Amniotic stem cell (primary cell): ENCODE measurements around the gene PRMT2.

Experiments
- DNase-seq: peaks from one replicate; lab custom pipeline; 2025; lab: John Stamatoyannopoulos, UW

The PRMT2 gene

DNA sequence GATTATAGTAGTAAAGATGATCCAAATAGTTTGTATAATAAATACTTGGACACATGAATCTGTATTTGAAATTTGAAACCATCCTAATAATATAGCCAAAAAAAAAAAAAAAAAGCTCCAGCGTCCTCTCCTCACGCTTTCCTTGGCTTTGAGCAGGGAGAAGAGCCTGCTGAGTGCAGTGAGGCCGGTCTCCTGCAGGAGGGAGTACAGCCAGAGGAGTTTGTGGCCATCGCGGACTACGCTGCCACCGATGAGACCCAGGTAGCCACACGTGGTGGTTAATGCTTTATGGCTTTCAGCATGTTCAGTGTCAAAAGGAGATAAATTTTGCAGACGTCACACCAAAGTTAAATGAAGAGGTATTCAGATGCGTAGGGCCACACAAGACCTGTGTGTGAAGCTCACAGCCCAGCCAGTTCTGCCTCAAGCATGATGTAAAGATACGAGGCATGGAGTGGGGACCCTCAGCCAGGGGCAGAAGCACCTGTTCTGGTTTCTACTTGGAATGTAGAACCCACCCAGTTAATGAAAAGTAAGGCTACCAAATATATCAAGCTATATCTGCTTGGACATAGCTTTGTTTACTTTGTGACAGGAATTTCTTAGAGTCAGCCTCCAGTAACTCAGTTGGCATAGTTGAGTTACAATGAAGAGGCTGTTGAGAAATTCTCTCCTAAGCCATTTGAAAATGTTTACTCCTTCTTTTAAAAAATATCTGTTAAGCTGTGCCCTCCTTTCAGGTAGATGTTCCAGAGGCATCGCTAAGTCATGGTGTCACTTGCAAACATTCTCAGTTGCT is 8.1 kb downstream of the PRMT2 start:
- DNase-seq: no peak

DNA sequence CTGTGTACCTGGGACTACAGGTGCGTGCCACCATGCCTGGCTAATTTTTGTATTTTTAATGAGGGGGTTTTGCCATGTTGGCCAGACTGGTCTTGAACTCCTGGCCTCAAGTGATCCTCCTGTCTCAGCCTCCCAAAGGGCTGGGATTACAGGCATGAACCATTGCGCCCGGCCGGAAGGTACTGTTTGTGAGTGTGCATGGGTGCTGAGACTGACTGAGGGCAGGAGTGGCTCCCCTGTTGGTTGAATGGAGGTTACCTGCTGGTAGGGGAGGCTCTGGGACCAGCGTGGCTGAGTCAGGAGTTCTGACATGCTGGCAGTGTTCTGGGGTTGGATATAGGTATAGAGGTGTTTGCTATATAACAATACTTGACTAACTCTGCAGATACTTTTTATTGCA is 10.4 kb downstream of the PRMT2 start:
- DNase-seq: no peak

DNA sequence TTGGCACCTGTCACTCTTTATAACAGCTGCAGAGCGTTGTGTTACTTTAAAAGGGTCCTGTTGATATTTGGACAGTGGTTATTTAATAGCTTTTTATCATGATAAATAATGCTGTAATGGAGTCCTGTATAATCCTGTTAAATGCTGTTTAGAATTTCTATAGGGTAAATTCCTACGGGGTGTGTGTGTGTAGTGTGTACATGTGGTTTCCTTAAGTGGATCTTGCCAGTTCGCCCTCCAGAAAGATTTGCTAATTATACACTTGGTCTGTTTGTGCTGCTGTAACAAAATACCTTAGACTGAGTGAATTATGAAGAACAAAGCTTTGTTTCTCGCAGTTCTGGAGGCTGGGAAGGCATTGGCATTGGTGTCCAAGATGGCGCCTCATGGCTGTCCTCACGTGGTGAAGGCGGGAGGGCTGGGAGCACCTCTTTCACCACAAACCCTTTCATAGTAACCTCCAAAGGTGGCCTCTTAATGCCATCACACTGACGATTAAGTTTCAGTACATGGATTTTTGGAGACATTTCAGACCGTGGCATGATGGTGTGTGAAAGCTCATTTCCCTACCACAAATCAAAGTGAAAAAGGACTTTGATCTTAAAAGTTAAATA is 11.2 kb downstream of the PRMT2 start:
- DNase-seq: no peak

DNA sequence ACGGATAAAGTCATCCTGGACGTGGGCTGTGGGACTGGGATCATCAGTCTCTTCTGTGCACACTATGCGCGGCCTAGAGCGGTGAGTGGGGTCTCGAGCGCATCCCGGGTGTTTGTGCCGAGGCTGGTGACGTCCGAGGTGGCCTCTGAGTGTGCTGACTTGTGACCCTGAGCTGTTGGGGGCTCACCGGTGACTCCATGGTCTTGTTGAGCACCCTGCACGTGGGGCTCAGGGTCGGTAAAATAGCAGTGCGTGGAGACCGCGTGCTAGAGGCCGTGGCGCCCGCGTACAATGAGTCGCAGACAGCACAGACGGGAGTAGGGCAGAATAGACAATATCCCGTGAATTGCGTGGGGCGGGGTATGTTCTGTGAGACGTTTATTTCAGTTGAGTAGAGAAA is 13.1 kb downstream of the PRMT2 start:
- DNase-seq: no peak

DNA sequence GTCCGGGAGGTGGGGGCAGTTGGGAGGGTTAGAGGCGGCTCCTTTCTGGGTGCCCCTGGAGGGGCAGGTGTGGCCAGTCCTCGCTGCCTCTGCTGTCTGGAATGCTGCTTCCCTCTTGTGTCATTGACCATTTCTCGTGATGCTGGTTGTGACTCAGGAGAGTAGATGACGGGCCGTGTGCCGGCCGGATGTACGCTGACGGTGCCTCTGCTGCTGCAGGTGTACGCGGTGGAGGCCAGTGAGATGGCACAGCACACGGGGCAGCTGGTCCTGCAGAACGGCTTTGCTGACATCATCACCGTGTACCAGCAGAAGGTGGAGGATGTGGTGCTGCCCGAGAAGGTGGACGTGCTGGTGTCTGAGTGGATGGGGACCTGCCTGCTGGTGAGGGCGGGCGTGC is 13.9 kb downstream of the PRMT2 start:
- DNase-seq: no peak

DNA sequence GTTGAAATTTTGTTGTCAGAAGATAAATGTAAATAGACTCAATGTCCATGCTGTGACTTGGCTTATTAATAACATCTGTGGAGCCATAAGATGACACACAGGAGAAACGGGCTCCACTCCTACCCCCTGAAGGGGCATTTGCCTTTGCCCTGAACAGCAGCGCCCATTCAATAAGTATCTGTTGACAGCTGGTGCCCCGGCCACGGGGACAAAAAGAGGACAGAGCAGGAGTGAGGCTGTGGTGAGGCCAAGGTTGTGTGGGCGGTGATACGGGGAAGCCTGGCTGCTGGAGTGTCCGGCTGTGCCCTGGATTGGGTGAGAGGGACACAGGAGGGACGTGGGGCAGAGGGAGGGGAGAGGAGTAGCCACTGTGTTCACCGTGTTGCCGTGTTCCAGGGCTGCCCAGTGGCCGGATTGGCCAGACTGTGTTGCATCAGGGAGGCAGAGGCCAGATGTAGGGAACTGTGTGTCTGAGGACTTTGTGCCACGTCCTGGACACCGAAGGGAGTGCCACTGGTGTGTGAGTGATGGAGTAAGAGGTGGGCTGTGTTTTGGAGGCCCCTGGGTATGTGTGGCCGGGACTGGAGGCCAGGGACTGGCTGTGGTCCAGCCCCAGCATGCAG is 15.1 kb downstream of the PRMT2 start:
- no peak for DNase-seq

DNA sequence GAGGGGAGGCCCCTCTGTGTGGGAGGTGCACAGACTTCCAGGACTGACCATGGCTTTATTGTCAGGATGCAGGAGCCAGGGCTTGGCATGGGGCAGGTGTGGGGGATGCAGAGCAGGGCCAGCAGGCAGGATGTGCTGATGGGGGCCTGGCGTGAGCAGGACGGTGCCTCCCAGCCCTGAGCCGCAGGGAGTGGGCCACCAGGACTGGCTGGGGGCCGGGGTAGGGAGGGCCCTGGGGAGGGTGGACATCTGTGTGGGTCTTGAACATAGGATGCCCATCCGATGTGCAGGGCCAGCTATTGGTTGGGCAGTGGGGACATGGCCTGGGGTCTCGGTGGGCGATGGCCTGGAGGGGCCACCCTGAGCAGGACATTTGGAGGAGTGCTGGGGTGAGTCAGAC is 15.6 kb downstream of the PRMT2 start:
- no peak for DNase-seq

DNA sequence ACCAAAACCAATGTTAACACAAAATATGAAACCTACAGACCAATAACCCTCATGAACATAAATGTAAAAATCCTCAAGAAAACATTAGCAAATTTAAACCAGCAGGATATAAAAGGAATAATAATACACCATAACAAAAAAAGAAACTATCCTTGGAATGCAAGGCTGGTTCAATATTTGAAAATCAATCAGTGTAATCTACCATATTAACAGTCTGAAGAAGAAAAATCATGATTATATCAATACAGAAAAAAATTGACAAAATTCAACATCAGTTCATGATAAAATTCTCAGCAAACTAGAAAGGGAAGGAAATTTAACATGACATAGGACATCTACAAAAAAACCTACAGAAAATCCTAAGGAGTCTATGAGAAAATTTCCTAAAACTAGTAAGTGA is 19.8 kb downstream of the PRMT2 start:
- no peak for DNase-seq

DNA sequence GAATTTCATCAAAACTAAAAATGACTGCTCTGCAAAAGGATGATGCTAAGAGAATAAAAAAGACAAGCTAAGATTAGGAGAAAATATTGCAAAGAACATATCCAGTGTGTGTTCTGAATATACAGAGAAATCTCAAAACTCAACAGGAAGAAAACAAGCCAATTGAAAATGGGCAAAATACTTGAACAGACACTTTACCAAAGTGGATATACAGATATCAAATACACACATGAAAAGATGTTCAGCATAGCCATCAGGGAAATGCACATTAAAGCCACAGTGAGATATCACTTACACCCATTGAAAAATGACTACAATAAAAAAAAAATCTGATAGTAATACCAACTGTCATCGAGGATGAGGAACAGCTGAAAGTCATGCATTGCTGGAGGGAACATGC is 21.3 kb downstream of the PRMT2 start:
- DNase-seq: no peak

DNA sequence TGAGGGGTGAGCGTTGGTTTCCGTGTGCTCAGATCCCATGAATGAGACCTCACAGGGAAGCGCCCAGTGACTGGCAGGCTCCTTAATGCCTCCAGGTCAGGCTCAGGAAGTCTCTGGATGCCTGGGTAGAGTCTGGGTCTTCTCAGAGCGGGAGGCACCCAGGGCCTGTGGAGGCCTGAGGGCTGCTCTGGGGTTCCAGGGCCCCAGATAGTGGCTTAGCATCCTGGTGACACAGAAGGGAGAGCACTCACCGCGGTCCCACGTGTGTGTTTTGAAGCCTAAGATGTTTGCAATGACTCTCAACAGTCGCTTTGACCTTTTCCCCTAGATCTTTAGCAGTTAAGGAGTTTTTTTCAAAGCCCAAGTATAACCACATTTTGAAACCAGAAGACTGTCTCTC is 25.0 kb downstream of the PRMT2 start:
- DNase-seq: no peak

DNA sequence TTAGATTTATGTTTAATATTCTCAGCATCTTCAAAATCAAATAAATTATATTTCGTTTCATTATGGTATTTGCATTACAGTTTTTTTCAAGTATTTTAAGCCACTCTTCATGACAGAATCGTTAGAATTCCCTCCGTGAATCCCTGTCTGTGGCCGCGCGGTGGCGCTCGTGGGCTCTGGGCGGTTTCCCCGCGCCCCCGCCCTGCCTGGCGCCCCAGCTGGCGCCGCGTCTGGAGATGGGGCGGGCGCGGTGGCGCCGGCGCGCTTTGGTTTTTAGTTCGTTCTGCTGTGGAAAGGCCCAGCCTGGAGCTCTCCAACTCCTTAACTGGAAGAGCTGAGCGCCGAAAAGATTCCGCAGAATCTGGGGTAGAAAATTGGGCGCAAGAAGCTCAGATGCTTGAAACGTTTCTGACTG is 25.7 kb downstream of the PRMT2 start:
- DNase-seq: no peak

DNA sequence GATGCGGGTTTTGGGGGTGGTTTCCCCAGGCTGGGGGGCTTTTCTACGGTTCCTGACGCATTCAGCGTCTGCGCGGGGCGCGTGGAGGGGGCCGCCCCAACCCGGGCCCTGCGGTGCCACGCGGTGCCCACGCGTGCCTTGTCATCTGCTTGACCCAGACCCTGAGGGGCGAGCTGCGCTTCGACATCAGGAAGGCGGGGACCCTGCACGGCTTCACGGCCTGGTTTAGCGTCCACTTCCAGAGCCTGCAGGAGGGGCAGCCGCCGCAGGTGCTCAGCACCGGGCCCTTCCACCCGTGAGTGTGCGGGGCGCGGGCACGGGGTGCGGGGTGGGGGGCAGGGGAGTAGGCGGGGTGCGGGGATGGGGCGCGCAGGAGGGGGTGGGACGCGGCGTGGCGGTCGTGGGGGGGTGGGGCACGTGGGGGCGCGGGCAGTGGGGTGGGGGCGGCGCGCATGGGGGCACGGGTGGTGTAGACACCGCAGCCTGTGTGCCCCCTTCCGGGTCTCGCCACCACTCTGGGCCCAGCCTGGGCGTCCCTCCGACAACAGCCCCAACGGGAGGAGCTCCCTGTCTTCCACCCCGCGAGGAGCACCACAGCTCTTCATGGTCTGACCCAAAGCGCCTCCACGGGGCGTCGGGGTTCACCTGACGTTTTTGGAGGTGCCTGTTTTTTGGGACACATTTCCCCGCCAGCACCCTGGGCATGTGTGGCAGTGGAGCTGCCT is 26.3 kb downstream of the PRMT2 start:
- no peak for DNase-seq

DNA sequence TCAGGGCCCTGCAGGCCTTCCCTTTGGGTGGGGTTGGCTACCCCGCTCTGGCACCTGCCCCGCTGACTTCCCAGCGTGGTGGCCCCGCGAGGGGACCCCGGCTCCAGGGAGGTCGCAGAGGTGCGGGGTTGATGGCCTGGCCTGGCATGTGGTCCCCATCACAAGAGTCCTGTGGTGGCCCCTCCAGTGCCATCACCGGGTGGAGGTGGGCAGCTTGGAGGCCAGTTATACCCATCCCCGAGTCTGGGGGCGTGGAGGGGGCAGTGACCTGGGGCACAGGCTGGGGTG is 26.8 kb downstream of the PRMT2 start:
- DNase-seq: no peak

DNA sequence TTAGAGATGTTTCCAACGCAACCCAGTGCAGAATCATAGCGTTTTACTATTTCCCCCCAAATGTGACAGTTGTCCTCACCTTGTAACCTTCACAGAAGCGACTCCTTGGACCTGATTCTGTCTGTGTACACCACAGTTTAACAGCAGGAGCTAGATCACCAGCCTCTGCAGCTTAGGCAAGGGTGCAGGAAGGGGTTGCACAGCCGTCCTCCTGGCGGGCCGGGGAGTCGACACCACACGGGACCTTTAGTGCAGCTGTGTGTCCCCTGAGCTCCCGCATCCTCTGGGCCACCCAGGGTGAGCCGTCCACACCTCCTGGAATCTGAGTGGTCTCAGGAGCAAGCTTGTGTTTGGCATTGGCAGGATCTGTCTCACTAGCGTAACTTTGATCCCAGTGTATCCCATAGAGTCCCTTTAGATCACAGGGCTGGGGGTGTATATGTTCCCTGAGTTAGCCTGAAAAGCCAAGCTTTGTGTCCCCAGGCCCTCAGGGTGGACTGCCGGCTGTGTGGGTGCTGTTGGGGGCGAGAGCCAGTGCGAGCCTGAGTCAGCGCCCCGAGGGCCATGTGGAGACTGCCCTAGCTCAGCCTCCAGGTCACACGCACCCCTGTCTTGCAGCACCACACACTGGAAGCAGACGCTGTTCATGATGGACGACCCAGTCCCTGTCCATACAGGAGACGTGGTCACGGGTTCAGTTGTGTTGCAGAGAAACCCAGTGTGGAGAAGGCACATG is 27.5 kb downstream of the PRMT2 start:
- no peak for DNase-seq

DNA sequence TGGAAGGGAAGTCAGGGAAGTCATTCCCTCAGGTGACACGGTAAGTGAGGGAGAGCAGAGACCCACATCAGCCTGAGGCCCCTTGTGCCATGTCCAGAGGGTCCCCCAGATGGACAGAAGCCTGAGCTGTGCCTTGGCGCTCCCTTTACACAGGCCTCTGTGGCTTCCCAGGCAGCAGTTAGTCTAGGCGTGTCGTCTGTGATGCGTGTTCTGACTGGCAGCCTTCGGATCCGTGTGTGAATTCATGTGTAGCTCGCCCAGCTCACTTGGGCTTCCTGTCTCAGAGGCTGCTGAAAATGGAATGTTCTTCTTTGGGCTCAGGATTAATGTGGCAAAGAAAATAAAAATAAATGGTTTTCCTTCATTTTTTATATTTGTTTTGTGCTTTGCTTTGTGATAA is 28.3 kb downstream of the PRMT2 start:
- no peak for DNase-seq

DNA sequence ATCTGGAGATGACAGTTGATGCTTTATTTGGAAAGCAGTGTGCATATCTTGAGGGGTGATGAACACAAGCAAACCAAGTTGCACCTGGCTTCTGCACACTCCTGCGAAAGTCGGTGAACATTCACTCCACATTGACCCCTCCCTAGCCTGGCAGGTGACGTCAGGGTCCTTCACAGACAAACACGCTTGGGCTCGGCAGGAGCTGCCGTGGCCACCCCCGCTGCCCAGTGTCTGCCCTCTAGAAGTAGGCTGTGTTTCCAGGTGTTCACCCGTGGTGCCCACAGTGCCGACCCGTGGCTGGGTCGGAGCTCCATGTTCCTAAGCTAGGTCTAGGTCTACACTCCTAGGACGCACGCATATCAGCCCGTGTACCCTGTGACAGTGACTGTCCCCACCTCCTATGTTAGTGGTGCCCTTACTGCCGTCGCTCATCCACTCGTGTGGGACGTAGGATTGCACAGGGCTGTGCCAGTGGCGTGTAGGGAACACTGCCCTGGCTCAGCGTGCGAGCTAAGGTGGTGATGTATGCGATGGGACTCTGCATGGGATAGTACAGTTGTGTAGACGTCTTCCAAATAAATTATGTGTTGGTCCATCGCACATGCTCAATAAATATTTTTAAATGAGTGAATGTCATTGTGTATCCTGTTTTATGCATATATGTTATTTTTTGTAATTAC is 29.0 kb downstream of the PRMT2 start:
- no peak for DNase-seq

DNA sequence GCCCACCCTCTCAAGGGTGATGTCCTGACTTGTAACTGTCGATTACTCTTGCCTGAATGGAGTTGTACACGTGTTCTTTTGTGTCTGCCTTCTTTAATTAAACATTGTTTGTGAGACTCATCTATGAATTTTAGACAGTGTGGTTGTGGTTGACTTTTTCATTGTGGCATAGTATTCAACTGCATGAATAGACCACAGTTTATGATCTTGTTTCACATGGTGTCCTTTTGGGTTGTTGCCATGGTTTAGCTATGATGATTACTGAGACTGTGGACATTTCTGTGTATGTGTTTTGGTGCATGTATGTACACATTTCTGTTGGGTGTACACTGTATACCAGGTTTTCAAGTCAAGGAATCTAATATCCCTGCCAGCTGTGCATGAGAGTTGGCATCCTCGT is 30.1 kb downstream of the PRMT2 start:
- no peak for DNase-seq

DNA sequence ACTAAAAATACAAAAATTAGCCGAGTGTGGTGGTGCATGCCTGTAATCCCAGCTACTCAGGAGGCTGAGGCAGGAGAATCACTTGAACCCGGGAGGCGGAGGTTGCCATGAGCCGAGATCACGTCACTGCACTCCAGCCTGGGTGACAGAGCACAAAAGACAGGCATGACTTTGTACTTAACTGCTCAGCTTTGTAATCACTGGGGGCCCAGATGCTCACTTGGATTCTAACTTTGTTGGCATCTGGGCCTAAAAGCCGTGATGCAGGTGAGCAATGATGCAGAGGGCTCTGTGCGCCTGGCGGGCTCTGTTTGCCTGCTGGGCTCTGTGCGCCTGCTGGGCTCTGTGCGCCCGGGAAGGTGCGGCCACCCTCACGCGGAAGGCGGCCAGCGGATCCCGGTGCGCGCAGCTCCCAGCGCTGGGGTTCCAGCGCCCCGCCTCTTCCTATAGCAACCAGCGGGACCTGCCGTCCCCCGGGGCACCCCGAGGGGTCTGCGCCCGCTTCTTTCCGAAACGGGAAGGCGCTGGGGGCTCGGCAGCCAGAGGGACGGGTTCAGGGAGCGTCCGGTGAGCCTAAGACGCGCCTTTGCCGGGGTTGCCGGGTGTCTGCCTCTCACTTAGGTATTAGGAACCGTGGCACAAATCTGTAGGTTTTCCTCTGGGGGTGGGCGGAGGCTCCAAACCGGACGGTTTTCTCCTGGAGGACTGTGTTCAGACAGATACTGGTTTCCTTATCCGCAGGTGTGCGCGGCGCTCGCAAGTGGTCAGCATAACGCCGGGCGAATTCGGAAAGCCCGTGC is 31.7 kb downstream of the PRMT2 start:
- DNase-seq: no peak

DNA sequence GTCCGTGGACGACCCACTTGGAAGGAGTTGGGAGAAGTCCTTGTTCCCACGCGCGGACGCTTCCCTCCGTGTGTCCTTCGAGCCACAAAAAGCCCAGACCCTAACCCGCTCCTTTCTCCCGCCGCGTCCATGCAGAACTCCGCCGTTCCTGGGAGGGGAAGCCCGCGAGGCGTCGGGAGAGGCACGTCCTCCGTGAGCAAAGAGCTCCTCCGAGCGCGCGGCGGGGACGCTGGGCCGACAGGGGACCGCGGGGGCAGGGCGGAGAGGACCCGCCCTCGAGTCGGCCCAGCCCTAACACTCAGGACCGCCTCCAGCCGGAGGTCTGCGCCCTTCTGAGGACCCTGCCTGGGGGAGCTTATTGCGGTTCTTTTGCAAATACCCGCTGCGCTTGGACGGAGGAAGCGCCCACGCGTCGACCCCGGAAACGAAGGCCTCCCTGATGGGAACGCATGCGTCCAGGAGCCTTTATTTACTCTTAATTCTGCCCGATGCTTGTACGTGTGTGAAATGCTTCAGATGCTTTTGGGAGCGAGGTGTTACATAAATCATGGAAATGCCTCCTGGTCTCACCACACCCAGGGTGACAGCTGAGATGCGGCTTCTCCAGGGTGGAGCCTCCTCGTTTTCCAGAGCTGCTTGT is 32.4 kb downstream of the PRMT2 start:
- no peak for DNase-seq

DNA sequence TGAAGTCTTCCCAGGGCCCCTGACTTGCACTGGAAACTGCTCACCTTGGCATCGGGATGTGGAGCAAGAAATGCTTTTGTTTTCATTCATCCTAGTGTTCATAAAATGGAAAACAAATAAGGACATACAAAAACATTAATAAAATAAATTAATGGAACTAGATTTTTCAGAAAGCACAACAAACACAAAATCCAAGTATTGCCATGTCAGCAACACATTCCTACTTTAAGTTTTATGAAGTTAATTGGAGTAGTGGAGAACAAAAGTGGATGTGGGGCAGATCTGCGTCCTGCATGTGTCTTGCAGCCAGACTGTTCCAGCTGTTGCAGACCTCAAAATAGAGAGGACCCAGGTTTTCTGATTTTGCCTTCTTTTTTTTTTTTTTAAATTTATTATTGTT is 32.9 kb downstream of the PRMT2 start:
- no peak for DNase-seq
